Stimulated activated CD4-positive, alpha-beta T cell treated with anti-CD3 and anti-CD28 coated beads, Interleukin-2, amount 100 ng/mL, for 4 hours (primary cell): ENCODE measurements around the gene SLC24A3.

Experiments used
- DNase-seq: peaks from one replicate; pipeline ENCODE4 v3.0.0-alpha.2; 2020; ENCODE audit warnings: low read depth

Gene SLC24A3

DNA sequence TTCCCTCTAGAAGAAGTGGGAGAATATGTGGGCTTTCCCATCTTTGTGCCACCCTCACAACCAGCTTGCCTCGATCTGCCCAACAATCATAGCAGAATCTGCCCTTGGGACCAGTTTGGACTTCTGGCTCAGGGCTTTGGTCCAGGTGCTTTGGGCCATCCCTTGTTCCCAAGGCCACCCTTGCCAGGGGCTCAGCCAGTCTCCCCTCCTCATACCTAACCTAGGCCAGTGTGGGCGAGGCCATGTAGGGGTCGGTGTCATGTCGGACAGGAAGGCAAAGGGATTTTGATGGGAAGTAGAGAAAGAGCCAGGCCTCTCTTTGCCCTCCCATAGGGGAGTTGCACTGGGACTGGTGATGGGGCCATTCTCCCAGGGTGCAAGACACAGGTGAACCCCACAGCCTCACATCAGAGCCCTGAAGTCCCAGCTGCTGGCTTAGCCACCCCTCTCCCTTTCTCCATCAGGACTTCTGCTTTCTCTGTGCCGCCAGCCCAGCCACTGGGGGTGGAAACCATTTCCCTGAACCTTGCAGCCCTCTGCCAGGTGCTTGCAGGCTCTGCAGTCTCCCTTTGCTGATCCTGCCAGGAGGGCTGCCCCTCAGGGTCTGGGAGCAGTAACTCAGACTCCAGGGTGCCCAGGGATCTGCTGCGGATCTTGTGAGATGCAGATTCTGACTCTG is 60.7 kb downstream of the SLC24A3 start:
- no peak for DNase-seq

DNA sequence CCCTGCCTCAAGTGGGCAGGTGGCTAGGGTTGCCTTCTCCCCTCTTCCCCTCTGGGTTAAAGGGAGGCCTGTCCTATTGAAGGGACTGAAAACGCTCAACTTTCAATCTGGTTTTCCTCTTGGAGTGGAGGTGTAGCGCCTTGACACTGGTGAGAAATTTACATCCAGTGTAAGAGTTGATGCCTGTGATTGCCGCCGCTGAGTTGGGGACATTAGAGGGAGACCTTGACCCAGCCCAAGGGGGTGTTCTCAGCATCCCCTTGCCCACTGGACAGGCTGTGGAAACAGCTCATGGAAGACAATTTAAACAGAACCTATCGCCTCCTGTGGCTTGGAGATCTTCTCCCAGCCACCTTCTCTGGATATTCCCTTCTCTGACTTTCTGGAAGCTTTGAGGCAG is 61.6 kb downstream of the SLC24A3 start:
- no peak for DNase-seq

DNA sequence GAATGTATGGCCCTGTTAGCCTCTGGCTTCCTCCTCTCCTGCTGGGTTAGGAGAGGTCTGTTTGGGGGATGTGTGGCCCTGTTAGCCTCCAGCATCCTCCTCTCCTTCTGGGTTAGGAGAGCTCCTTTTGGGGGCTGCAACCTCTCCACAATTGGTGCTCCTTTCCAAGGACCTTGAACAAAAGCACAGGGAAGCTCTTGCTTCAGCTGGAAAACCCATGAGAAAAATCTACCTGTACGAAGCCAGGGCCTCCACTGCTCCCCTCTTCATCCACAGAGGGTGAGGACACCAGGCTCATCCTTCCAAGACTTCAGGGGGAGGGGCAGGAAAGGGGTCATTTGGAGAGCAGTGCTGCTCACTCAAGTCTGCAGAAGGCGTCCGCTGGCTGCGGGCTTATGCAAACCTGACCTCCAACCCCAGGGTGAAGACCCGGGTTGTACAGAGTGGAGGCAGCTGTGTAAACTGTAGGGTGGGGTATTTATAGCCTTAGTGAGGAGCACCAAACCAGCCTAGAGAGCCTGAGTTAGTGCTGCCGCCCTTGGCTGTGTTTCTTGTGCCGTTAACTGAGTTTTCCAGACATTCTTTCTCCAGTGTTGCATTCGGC is 62.1 kb downstream of the SLC24A3 start:
- no peak for DNase-seq

DNA sequence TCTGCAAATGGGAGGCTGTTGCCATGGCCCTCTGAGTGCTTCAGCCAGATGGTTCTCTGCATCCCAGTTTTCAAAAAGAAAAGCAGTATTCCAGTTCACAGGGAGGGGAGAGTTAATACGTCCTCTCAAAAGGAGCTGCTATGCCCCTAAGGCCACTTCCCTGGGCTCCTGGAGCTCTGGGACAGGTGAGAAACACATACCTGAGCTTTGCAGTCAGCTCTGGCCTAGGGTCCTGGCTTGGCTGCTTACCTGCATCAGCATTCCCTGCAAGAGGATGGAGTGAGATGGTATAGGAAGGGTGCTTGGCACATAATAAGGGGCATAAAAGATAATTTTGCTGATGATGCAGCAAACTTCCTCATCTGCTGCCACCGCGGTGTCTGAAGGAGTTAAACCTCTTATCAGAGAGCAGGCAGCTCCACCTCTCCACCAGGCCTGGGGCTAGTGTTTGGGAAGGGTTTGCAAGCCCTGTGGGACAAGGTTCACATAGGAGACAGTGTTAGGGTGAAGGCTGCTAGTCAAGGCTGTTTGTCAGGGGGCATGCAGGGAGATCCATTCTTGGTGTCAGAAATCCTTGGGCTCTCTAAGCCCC is 62.7 kb downstream of the SLC24A3 start:
- DNase-seq, result no peak

DNA sequence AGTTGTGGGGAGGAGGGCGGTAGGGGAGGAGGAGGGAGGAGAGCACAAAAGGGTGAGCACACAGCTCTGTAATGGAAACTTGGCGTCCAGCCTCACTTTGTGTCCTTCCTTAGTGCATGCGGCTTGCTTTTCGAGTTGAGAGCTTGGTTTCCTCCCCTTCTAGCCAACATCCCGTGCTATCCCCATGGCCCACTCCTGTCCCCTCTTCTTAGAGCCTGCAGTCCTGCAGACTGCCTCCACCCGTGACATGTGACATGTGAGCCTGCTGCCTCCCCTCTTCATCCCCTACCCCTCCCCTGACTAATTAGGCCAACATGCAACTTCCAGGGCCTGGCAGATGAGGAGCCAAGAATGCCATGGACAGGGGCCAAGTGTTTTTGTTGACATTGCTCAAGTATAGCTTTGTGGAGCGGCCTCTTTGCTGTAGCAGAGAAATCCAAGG is 63.2 kb downstream of the SLC24A3 start:
- no peak for DNase-seq

DNA sequence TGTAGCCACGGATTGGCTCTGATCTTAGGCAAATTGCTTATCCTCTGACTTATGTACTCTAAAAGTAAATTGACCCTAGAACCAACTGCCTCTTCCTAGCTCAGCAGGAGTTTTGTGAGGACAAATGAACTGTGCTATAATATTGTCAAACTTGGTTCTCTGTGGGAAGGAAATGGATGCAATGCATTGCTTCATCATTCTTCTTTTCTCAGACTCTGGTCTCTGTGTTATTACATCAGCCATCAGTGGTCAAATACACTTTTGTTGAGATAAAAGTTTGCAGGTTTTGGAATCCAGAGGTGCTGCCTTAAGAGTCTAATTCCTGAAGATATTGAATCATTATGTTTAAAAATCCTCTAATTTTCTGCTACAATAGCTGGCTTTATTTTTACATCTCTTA is 64.9 kb downstream of the SLC24A3 start:
- DNase-seq, result no peak

DNA sequence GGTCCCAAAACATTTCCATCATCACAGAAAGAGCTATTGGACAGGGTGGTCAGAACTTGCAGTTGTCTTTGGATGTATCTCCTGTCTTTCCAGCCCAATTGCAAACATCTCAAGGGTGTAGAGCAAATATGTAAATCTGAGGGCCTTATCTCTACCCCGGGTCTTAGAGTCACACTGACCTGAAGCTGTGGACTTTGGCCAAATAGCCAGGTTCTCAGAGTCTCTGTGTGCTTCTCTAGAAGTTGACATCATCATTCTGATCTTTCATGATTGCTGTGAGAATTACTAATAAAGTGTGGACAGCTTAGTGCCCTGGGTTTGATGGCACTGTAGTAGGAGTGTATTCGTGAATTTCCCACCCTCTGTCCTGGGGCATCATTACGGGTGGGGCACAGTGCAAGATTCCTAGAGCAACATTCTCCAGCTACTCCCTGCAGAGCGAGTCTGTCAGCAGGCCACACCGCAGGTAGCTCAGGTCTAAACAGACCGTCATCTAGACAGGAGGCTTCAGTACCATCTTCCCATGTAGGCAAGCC is 71.1 kb downstream of the SLC24A3 start:
- no peak for DNase-seq

DNA sequence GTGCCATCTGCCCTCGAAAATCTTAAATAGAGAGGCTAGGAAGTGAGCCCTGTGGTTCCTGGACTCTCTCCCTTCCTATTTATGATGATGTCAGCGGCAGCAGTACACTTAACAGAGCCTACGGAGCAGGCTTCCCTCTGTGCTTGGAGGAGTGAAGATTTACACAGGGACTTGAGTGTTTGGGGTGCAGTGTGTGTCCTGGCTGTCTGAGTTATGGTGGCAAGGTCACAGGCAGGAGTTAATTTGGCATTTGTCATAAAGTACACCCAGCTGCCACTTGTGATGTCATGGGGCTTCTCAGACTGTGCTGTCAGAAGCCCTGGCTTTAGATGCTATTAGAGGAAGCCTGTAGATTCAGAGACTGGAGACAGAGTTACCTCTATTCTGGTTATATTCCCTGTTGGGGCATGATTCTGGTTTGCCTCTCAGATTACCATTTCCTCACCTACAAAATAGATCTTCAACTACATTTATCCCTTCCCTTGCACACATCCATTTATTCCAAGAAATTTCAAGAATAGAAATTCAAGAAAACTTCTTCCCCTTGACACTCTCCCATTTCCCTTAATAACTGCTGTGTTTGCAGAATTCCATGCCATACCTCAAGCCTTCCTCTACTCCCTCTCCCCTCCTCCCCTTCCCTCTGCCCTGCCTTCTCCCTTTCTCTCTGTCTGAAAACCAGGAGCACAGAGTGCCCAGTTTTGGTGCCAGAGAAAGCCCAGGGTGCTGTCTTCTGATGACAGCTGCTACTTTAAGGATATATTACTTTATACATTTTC is 72.1 kb downstream of the SLC24A3 start:
- DNase-seq, result no peak

DNA sequence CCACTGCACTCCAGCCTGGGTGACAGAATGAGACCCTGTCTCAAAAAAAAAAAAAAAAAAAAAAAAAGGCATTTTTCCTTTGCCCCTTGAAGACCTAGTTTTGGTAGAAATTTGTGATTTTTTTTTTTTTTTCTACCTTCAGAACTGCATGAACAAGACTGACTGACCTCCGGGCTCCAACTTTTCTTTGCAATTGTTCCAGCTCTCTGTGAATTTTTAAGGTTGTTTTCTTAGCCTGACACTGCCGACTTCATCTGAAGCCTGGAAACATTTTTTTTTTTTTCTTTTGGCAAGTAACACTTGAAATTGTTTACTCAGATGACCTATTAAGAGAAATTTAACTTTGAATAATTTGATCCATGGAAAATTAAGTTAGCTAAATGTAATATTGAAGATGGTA is 73.0 kb downstream of the SLC24A3 start:
- no peak for DNase-seq

DNA sequence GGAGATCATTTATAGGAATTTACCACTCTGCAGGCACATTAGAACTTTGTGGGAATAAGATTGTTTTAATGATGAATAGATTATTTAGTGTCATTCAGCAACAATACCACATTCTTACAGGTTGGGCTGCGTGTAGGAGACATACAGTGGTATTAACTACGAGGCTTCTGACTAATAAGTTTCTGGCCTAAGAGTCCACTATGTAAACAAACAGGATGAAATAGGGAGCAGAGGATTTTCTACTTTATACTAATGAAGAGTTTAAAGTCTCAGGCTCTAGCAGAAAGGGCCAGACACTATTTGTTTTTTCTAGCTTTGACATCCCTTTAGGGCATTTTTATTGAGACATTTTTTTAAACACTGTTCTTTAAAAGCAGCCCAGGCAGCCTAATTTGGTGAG is 75.6 kb downstream of the SLC24A3 start:
- no peak for DNase-seq

DNA sequence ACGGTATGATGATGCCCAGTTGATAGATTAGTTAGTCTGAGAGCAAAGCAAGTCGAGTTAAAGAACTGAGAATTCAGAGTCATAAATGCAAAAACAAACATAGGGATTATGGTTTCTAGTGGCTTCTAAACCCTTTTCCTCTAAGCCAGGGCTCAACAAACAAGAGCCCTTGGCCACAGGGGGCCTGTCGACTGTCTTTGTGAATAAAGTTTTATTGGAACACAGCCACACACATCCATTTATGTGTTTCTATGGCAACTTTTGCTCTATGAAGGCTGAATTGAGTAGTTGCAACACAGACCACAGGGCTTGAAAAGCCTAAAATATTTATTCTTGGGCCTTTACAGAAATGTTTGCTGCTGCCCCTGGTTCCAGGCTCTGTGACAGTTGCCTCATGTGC is 76.2 kb downstream of the SLC24A3 start:
- DNase-seq, result no peak

DNA sequence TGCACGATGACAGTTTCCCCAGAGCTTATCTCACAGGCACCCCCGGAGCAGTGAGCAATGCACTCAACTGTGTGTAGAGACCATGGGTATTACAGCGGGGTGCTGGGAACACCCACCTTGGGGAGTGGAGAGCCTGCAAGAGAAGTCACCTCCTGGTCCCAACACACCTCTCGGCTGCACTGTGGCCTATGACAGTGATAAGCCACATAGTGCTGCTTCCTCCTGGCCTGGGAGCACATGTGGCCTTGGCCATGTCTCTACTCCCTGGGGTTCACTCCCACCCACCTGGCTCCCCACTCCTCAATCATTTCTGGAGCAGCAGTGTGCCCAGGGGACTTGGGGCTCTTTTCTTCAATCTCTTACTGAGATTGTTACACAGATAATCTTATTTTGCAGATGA is 77.0 kb downstream of the SLC24A3 start:
- no peak for DNase-seq

DNA sequence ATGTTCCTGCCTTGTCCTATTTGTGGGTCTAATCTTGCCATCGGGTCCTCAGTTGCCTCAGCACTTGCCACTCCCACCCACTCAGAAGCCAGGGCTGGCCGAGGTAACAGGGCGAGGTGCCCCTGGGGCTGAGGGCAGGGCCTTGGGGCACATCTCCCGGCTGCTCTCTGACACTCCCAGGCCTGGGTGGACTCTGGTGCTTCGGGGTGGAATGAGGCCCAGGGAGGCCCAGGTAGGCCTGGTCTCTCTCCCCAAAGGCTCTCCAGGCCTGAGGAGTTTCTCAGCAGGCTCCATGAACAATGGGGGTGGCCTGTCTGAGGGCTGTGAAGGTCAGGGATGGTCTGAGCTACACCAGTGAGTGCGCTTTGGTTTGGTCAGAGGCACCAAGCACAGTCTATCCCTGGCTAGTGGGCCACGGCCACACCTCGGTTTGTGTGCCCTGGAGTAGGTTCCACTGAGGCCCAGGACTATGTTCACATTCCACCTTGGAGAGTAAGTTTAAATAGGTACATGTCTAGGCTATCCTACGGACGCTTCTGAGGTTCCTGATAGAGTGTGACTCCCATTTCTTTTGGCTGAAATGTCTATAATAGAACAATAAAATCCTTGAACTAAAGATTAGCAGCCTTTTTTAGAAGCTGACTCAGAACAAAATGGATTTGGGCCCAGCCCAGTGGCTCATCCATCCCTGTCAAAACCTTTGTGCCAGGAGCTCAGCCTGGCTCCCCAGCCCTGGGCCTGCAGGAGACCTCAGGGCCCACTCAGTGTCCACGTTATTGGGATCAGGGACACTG is 78.8 kb downstream of the SLC24A3 start:
- no peak for DNase-seq

DNA sequence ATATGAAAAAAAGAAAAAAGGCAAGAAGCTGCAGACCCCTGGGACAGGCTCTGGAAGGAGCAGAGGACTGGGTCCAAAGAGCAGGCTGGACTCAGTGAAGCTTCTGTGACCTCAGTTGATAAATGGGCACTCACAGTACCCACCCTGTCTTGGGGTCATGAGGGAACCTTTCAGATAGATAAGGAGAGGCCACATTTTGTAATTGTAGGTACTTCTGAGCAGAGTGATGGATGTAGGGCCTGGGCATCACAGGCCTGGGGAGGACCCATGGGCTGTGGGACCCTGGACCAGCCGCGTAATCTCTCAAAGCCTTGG is 79.3 kb downstream of the SLC24A3 start:
- DNase-seq, result no peak

DNA sequence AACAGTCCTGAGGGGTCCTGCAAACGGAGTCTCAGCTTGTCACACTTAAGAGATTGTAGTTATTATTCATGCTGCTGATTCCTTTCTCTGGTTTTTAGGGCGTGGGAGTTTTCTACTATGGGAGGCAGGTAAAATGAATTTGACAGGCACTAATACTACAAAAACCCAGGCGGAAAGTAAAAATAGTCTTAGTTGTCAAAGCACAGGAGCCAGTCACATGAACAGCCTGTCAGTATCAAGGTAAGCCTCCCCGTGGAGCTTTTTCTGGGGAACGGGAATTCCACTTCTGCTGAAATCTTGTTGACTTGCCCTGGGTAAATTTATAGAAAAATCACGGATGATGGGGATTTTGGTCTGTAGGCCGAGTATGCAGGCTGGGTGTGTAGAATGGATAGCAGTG is 79.8 kb downstream of the SLC24A3 start:
- no peak for DNase-seq

DNA sequence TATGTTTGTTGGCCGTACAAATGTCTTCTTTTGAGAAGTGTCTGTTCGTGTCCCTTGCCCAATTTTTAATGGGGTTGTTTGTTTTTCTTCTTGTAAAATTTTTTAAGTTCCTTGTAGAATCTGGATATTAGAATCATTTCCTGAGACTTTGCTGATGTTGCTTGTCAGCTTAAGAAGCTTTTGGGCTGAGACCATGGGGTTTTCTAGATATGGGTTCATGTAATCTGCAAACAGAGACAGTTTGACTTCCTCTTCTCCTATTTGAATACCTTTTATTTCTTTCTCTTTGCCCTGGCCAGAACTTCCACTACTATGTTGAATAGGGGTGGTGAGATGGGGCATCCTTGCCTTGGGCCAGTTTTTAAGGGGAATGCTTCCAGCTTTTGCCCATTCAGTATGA is 82.6 kb downstream of the SLC24A3 start:
- no peak for DNase-seq

DNA sequence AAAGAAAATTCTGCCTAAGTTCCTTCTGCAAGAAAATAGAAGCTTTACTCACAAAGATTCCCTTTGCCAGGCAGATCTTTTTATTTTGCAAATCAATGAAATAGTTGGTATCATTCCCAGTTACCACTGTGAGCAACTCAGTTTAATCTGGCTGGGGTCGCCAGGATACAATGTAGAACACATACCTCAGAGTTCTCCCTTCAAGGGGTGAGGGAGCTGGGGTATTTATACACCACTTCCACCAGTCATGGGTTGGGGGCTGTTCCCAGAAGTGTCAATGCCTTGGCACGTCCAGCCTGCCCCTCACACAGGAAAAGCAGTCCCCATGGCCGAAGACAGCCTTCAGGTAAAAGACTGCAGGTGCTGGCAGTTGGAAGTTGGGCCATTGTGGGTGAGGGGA is 86.2 kb downstream of the SLC24A3 start:
- DNase-seq, result no peak

DNA sequence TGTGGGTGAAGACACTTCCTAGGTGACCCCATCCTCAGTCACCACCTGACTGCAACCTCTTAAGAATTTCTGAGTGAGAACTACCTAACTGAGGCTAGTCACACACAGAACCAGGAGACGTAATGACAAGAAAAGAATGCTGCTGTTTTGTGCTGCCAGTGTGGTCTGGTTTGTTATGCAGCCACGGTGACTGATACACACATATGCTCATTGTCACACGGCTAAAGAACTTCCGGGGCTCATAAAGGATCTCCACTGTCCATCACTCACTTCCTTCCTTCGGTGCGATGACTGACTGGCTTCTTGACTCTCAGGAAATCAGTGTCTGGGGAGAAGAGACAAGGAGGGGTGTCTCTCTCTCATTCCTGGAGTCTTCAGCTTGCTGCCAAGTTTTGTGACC is 88.0 kb downstream of the SLC24A3 start:
- DNase-seq, result no peak

DNA sequence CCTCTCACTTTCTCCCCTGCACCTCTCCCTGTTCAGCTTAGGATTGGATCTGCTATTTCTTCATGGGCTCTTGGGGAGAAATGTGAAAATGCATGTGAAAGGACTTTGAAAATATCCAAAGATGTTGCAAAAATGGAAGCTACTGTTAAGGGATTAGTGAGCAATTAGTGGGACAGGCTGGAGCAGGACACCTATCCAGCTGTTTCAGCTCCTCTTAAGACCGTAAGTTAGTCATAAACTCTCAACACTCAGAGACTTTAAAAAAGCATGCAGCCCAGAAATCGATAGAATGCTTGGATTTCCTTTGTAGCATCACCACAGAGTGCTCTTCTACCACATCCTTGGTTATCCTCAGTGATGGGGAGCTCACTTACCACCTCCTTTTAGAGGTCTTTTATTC is 88.7 kb downstream of the SLC24A3 start:
- no peak for DNase-seq

DNA sequence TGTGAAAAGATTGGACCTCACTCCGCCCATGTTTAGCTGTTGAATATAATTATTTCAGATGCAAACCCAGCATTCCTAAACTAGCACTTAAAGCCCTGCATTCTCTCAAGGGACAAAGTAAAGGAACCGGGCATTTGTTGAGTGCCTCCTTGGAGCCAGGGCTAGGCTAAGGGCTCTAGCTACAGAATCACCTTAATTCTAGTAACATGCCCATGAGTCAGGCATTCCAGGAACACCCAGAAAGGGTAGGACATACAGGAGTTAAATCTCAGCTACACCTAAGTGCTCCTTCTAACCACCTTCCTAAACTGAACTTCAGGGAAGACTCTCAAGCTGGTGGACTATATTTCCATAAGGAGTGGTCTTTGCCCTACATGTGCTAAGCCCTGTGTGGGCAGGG is 89.4 kb downstream of the SLC24A3 start:
- no peak for DNase-seq

DNA sequence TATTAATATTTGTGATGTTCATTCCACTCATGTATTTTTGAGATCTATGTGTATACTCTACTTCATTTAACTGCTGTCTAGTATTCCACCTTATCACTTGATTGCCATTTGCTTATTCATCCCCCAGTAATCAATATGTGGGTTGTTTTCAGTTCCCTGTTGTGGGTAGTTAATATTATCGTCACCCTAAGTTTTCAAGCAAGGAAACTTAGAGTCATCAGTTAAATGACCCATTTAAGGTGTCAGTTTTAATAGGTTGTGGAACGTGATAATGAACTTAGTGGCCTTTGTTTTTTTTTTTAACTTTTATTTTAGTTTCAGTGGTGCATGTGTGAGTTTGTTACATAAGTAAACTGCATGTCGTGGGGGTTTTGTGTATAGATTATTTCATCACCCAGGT is 90.3 kb downstream of the SLC24A3 start:
- DNase-seq, result no peak

DNA sequence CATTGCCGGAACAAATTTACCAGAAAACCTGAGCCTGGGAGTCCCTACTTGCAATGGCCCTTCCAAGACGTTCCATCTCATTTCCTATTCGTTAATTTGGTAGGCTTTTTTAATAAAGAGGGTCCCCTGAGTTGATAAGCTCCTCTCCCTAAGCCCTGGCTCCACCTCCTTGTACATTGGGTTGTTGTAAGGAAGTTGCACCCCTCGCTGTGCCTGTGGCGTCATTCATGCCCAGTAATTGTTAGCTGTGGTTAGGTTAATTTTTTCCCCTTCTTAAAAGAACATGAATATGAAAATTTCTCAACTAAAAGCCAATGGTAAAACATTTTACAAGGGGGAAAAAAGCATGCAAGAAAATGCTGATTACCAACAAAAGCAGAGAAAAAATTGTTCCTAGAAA is 91.9 kb downstream of the SLC24A3 start:
- no peak for DNase-seq
